GM23338 (cell line): Measurements from ENCODE around the gene SAMD11.

Source experiments
- CREB1 ChIP-seq: fragments of 250-450 bp; sonication (Bioruptor Pico); IDR thresholded peaks from 2 replicates; pipeline ENCODE4 v1.5.0; 2020; ENCODE audit warnings: low read depth, mild to moderate bottlenecking, moderate library complexity
- CTCF ChIP-seq, 2 experiments: fragments of 200-600 bp in 1 of 2; sonication (generic) in 1 of 2; conservative IDR thresholded peaks; 2 replicates each; pipeline versions ENCODE4 v1.5.1 to v1.6.1; 2016 to 2017; ENCODE audit warnings: antibody characterized with exemption in 2 of 2, low read depth in 2 of 2, mild to moderate bottlenecking in 2 of 2, moderate library complexity in 1 of 2
- EZH2 ChIP-seq: fragments of 200-600 bp; sonication (generic); IDR thresholded peaks from one replicate; pipeline ENCODE4 v1.8.0; 2017; ENCODE audit warnings: antibody characterized with exemption, mild to moderate bottlenecking, low read depth; ENCODE audit not compliant: unreplicated experiment
- EZH2phosphoT487 ChIP-seq: fragments of 200-600 bp; sonication (generic); IDR thresholded peaks from one replicate; pipeline ENCODE4 v1.8.1; 2018; ENCODE audit warnings: antibody characterized with exemption; ENCODE audit not compliant: unreplicated experiment
- JUNB ChIP-seq: IDR thresholded peaks from one replicate; pipeline ENCODE4 v1.6.1; 2016; ENCODE audit warnings: antibody characterized with exemption; ENCODE audit not compliant: unreplicated experiment
- NANOG ChIP-seq: IDR thresholded peaks from 2 replicates; pipeline ENCODE4 v1.6.1; 2016; ENCODE audit warnings: antibody characterized with exemption, borderline replicate concordance
- POLR2AphosphoS5 ChIP-seq: IDR thresholded peaks from 2 replicates; pipeline ENCODE4 v1.6.1; 2016; ENCODE audit warnings: antibody characterized with exemption, low read depth
- STAT1 ChIP-seq: IDR thresholded peaks from one replicate; pipeline ENCODE4 v1.6.1; 2016; ENCODE audit warnings: antibody characterized with exemption; ENCODE audit not compliant: unreplicated experiment
- ZNF331 ChIP-seq: fragments of 250-450 bp; sonication (Bioruptor Pico); IDR thresholded peaks from 2 replicates; pipeline ENCODE4 v1.5.0; 2020; ENCODE audit warnings: low read depth, mild to moderate bottlenecking, moderate library complexity
- TF ChIP-seq, protein P1 (sequence below): IDR thresholded peaks from one replicate; pipeline ENCODE4 v1.6.1; 2018; ENCODE audit warnings: antibody characterized with exemption; ENCODE audit not compliant: unreplicated experiment
- TF ChIP-seq, protein P2 (sequence below): IDR thresholded peaks from 2 replicates; pipeline ENCODE4 v1.6.1; 2016; ENCODE audit warnings: antibody characterized with exemption

- TF ChIP-seq CTCF (conservative IDR thresholded peaks at IDR 0.05; ENCODE audit: low read depth in 2 of 2) (no peak), EZH2 (no peak), JUNB (no peak), POLR2AphosphoS5 (no peak), STAT1 (no peak), EZH2phosphoT487 (no peak), CREB1 (CRISPR knock-in tag) (no peak), ZNF331 (CRISPR knock-in tag) (no peak), NANOG (no peak)
- TF ChIP-seq, protein P1, sequence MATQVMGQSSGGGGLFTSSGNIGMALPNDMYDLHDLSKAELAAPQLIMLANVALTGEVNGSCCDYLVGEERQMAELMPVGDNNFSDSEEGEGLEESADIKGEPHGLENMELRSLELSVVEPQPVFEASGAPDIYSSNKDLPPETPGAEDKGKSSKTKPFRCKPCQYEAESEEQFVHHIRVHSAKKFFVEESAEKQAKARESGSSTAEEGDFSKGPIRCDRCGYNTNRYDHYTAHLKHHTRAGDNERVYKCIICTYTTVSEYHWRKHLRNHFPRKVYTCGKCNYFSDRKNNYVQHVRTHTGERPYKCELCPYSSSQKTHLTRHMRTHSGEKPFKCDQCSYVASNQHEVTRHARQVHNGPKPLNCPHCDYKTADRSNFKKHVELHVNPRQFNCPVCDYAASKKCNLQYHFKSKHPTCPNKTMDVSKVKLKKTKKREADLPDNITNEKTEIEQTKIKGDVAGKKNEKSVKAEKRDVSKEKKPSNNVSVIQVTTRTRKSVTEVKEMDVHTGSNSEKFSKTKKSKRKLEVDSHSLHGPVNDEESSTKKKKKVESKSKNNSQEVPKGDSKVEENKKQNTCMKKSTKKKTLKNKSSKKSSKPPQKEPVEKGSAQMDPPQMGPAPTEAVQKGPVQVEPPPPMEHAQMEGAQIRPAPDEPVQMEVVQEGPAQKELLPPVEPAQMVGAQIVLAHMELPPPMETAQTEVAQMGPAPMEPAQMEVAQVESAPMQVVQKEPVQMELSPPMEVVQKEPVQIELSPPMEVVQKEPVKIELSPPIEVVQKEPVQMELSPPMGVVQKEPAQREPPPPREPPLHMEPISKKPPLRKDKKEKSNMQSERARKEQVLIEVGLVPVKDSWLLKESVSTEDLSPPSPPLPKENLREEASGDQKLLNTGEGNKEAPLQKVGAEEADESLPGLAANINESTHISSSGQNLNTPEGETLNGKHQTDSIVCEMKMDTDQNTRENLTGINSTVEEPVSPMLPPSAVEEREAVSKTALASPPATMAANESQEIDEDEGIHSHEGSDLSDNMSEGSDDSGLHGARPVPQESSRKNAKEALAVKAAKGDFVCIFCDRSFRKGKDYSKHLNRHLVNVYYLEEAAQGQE = no peak
- TF ChIP-seq, protein P2, sequence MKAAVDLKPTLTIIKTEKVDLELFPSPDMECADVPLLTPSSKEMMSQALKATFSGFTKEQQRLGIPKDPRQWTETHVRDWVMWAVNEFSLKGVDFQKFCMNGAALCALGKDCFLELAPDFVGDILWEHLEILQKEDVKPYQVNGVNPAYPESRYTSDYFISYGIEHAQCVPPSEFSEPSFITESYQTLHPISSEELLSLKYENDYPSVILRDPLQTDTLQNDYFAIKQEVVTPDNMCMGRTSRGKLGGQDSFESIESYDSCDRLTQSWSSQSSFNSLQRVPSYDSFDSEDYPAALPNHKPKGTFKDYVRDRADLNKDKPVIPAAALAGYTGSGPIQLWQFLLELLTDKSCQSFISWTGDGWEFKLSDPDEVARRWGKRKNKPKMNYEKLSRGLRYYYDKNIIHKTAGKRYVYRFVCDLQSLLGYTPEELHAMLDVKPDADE = no peak
Observed at GRCh38 chr1:917466-918091, 6.1 kb upstream of the SAMD11 start.
